H9 (cell line): ENCODE results near the gene SYT7. TPM values are rescaled to one million over a fixed set of nuclear protein-coding genes. Genes with fewer than 3 reads are reported as not detected.

Experiments
- DNase-seq: peaks from one replicate; pipeline ENCODE4 v3.0.0-alpha.2; 2017
- H2AFZ ChIP-seq: one replicate; pipeline ENCODE4 v1.6.1; 2013; ENCODE audit warnings: mild to moderate bottlenecking, low read length, control low read depth, moderate library complexity
- H2AK5ac ChIP-seq: 2 replicates; pipeline ENCODE4 v1.6.1; 2013; ENCODE audit warnings: low read length, control low read depth, mixed read lengths; ENCODE audit not compliant: insufficient read length
- H2BK120ac ChIP-seq: one replicate; pipeline ENCODE4 v1.6.1; 2013; ENCODE audit warnings: low read depth, mild to moderate bottlenecking, low read length, control low read depth, inconsistent platforms; ENCODE audit not compliant: poor library complexity, severe bottlenecking
- H2BK12ac ChIP-seq: 2 replicates; pipeline ENCODE4 v1.6.1; 2013; ENCODE audit warnings: low read length, control low read depth, mixed read lengths, low read depth; ENCODE audit not compliant: insufficient read length
- H2BK15ac ChIP-seq: 2 replicates; pipeline ENCODE4 v1.6.1; 2013; ENCODE audit warnings: low read depth, low read length, control low read depth
- H2BK20ac ChIP-seq: one replicate; pipeline ENCODE4 v1.6.1; 2013; ENCODE audit warnings: low read depth, mild to moderate bottlenecking, low read length, control low read depth, inconsistent platforms; ENCODE audit not compliant: poor library complexity, severe bottlenecking
- H2BK5ac ChIP-seq: 2 replicates; pipeline ENCODE4 v1.6.1; 2013; ENCODE audit warnings: low read length, control low read depth, mixed read lengths; ENCODE audit not compliant: insufficient read length
- H3K14ac ChIP-seq: 2 replicates; pipeline ENCODE4 v1.6.1; 2013; ENCODE audit warnings: low read length, control low read depth; ENCODE audit not compliant: insufficient read depth
- H3K18ac ChIP-seq: 2 replicates; pipeline ENCODE4 v1.6.1; 2013; ENCODE audit warnings: low read depth, mild to moderate bottlenecking, mixed read lengths, low read length, control low read depth; ENCODE audit not compliant: insufficient read length
- H3K23ac ChIP-seq: 2 replicates; pipeline ENCODE4 v1.6.1; 2013; ENCODE audit warnings: low read length, control low read depth, mixed read lengths, low read depth; ENCODE audit not compliant: insufficient read length
- H3K23me2 ChIP-seq: 2 replicates; pipeline ENCODE4 v1.6.1; 2013; ENCODE audit warnings: low read depth, mild to moderate bottlenecking, mixed read lengths, low read length, control low read depth; ENCODE audit not compliant: insufficient read length, poor library complexity, severe bottlenecking
- H3K27ac ChIP-seq: 2 replicates; pipeline ENCODE4 v1.5.1; 2013; ENCODE audit warnings: low read length, control low read depth, mixed read lengths, low read depth; ENCODE audit not compliant: insufficient read length
- H3K27me3 ChIP-seq: 2 replicates; pipeline ENCODE4 v1.6.1; 2013; ENCODE audit warnings: low read length, control low read depth, inconsistent platforms; ENCODE audit not compliant: insufficient read depth
- H3K4ac ChIP-seq: 2 replicates; pipeline ENCODE4 v1.6.1; 2013; ENCODE audit warnings: low read depth, mild to moderate bottlenecking, control low read depth, inconsistent platforms, low read length, moderate library complexity
- H3K4me1 ChIP-seq: 2 replicates; pipeline ENCODE4 v1.6.1; 2013; ENCODE audit warnings: low read length, control low read depth, inconsistent platforms; ENCODE audit not compliant: insufficient read depth
- H3K4me2 ChIP-seq: 2 replicates; pipeline ENCODE4 v1.6.1; 2013; ENCODE audit warnings: low read length, control low read depth, mixed read lengths; ENCODE audit not compliant: insufficient read length, insufficient read depth
- H3K56ac ChIP-seq: 2 replicates; pipeline ENCODE4 v1.6.1; 2013; ENCODE audit warnings: low read depth, mild to moderate bottlenecking, mixed read lengths, low read length, control low read depth; ENCODE audit not compliant: insufficient read length
- H3K79me1 ChIP-seq: 2 replicates; pipeline ENCODE4 v1.6.1; 2013; ENCODE audit warnings: low read depth, mild to moderate bottlenecking, moderate library complexity, low read length, control low read depth, inconsistent platforms; ENCODE audit not compliant: insufficient read depth, poor library complexity, severe bottlenecking
- H3K79me2 ChIP-seq: 2 replicates; pipeline ENCODE4 v1.6.1; 2013; ENCODE audit warnings: low read length, control low read depth, inconsistent platforms; ENCODE audit not compliant: insufficient read depth
- H3K9ac ChIP-seq: 2 replicates; pipeline ENCODE4 v1.6.1; 2013; ENCODE audit warnings: low read length, control low read depth, mixed read lengths; ENCODE audit not compliant: insufficient read length; ENCODE audit errors: extremely low read depth
- H3K9me3 ChIP-seq: one replicate; pipeline ENCODE4 v1.6.1; 2013; ENCODE audit warnings: low read depth, low read length, inconsistent platforms; ENCODE audit not compliant: control insufficient read depth
- H3T11ph ChIP-seq: one replicate; pipeline ENCODE4 v1.6.1; 2013; ENCODE audit warnings: mild to moderate bottlenecking, low read length, control low read depth, inconsistent platforms
- H4K20me1 ChIP-seq: one replicate; pipeline ENCODE4 v1.6.1; 2013; ENCODE audit not compliant: control insufficient read depth, insufficient read length, insufficient read depth
- H4K5ac ChIP-seq: 2 replicates; pipeline ENCODE4 v1.6.1; 2013; ENCODE audit warnings: low read depth, mild to moderate bottlenecking, mixed read lengths, low read length, control low read depth; ENCODE audit not compliant: insufficient read length
- H4K8ac ChIP-seq: replicated peaks from 2 replicates; pipeline ENCODE4 v1.6.1; 2013; ENCODE audit warnings: low read length, control low read depth, mixed read lengths, low read depth; ENCODE audit not compliant: insufficient read length
- H4K91ac ChIP-seq: 2 replicates; pipeline ENCODE4 v1.6.1; 2013; ENCODE audit warnings: low read depth, mild to moderate bottlenecking, moderate library complexity, mixed read lengths, low read length, control low read depth; ENCODE audit not compliant: insufficient read length
- H3K27ac Mint-ChIP-seq, 3 experiments: 2 replicates in 2 of 3; 3 replicates in 1 of 3; pipeline ENCODE4 v1.8.0; 2020 to 2021; ENCODE audit warnings: mixed read lengths in 3 of 3, mild to moderate bottlenecking in 1 of 3, moderate library complexity in 1 of 3
- H3K27me3 Mint-ChIP-seq: 2 replicates; pipeline ENCODE4 v1.8.0; 2021; ENCODE audit warnings: low read depth, mild to moderate bottlenecking, moderate library complexity, mixed read lengths
- H3K36me3 Mint-ChIP-seq, 3 experiments: 2 replicates in 2 of 3; 3 replicates in 1 of 3; pipeline ENCODE4 v1.8.0; 2020 to 2021; ENCODE audit warnings: low read depth in 3 of 3, mixed read lengths in 3 of 3; ENCODE audit not compliant: insufficient read depth in 1 of 3
- H3K4me1 Mint-ChIP-seq, 2 experiments: 2 replicates each; pipeline ENCODE4 v1.8.0; 2020; ENCODE audit warnings: mixed read lengths in 2 of 2
- H3K4me3 Mint-ChIP-seq, 2 experiments: 2 replicates in 1 of 2; 3 replicates in 1 of 2; pipeline ENCODE4 v1.8.0; 2020 to 2021; ENCODE audit warnings: mild to moderate bottlenecking in 2 of 2, mixed read lengths in 2 of 2, moderate library complexity in 1 of 2
- H3K9me3 Mint-ChIP-seq, 2 experiments: 2 replicates in 1 of 2; 3 replicates in 1 of 2; pipeline ENCODE4 v1.8.0; 2020; ENCODE audit warnings: mild to moderate bottlenecking in 2 of 2, mixed read lengths in 2 of 2, moderate library complexity in 1 of 2
- CTCF ChIP-seq: fragments of 200-600 bp; sonication (generic); conservative IDR thresholded peaks from 3 replicates; pipeline ENCODE4 v1.8.0; 2021; ENCODE audit warnings: antibody characterized with exemption, mild to moderate bottlenecking
- WGBS: extraction: QIAGEN DNeasy Blood & Tissue Kit; methylation state at CpG from one replicate; pipeline ENCODE4 v1.1.7; 2013; ENCODE audit warnings: missing lambda C conversion rate, low lambda C conversion rate, mixed read lengths; ENCODE audit not compliant: insufficient read length; ENCODE audit errors: extremely low coverage; 5-methylcytosine and 5-hydroxymethylcytosine counted together
- total RNA-seq: library from RNA; stranded (reverse); gene quantifications from 2 replicates; pipeline ENCODE4 v1.2.1, GENCODE V29; 2021

Gene SYT7
- total RNA-seq, 1 experiment from 2014 or later, result 8.8 TPM

GRCh38 chr11:61535998-61536675 is 44.7 kb downstream of the SYT7 start:
- H3K9ac ChIP-seq, result no peak overlapping the region
- no peaks in the 10 kb centered on the region for H3K27me3 ChIP-seq
- no peak overlapping the region for H4K91ac ChIP-seq
- H3K4me3 Mint-ChIP-seq, result no peak overlapping the region
- no peaks in the 10 kb centered on the region for H4K20me1 ChIP-seq
- H3K18ac ChIP-seq, result no peak overlapping the region
- peaks cover 0 to 4% (median 0%) of the 10 kb centered on the region in 3 experiments; a peak in 1 of 7 replicates for H3K36me3 Mint-ChIP-seq
- no peaks in the 10 kb centered on the region for H3K79me1 ChIP-seq
- H3K56ac ChIP-seq, result no peak overlapping the region
- no peak overlapping the region for H3K4me2 ChIP-seq
- no peak overlapping the region for H3K27ac ChIP-seq
- peaks cover 3% of the 10 kb centered on the region for H3K23me2 ChIP-seq
- H3K9me3 ChIP-seq, result no peaks in the 10 kb centered on the region
- no peak overlapping the region for H4K5ac ChIP-seq
- no peak overlapping the region for H2AFZ ChIP-seq
- H2BK15ac ChIP-seq, result no peak overlapping the region
- H2BK12ac ChIP-seq, result no peak overlapping the region
- no peak overlapping the region; a peak in 1 of 7 replicates for H3K27ac Mint-ChIP-seq
- DNase-seq, result no peak
- no peak overlapping the region for H3K23ac ChIP-seq
- no peak overlapping the region for H2BK20ac ChIP-seq
- no peak overlapping the region for H3T11ph ChIP-seq
- no peak for TF ChIP-seq CTCF
- H2BK120ac ChIP-seq, result no peak overlapping the region
- no peak overlapping the region for H3K4ac ChIP-seq
- H3K4me1 Mint-ChIP-seq, result peaks cover 27 to 35% of the 10 kb centered on the region in 2 experiments
- H3K14ac ChIP-seq, result no peak overlapping the region
- H2BK5ac ChIP-seq, result no peak overlapping the region
- peaks cover 8% of the 10 kb centered on the region for H3K27me3 Mint-ChIP-seq
- no peak overlapping the region for H4K8ac ChIP-seq
- H2AK5ac ChIP-seq, result no peak overlapping the region
- no CpG with 5 or more reads among the region's 17 CpGs for WGBS
- no peaks in the 10 kb centered on the region for H3K9me3 Mint-ChIP-seq
- peaks cover 7% of the 10 kb centered on the region for H3K4me1 ChIP-seq
- H3K79me2 ChIP-seq, result no peaks in the 10 kb centered on the region
